ENCODE measurements around the gene ZSCAN5B. TPM values are rescaled to one million over a fixed set of nuclear protein-coding genes. Genes with fewer than 3 reads are reported as not detected.
A peak's percentile ranks its signal among the peaks of the same experiment; 100 is the strongest.

The ZSCAN5B gene
- total and polyA plus RNA-seq, 2 of the 8 experiments (the other 6 are each of a cell fraction or from before 2014, with no cell fraction given), result not detected

DNA sequence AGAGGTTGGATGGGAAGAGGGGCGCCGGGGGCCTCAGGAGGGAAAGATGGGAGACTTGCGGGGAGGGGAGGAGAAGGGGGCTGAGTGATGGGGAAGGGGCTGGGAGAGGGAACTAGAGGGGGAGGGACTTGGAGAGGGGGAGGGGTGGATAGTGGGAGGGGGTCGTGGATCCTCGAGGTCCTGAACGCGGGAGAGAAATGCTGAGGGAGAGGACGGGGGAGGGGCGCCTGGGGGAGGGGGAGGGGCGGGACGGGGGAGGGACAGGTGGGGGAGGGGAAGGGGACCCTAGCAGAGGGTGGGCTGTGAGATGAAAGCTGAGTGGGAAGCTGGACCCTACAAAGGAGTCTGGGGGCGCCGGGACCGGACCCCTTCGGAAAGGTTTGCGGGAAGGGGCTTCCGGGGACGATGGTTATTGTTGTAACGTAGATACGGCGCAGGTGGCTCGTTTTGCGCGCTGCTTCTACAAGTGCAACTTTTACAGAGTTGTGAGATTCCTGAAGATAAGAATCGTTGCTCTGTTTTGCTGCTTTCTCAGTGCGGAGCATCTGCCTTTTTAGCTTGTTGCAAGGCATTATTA, 56.1 kb downstream of the ZSCAN5B start:
- FAIRE-seq, result no peak
- peak overlapping the region in 3 of 4 experiments; percentile 40 to 79 (median 60); a peak in 6 of 7 replicates for H3K9ac ChIP-seq (replicated peaks in 1 of 4; ENCODE audit: extremely low read depth in 1 of 4, low read depth in 3 of 4, low read length in 3 of 4)
- 10% methylated on average over 15 of the region's 26 CpGs; no CpG with 5 or more reads in 1 of the 2 experiments for WGBS, 2 experiments (ENCODE audit: extremely low coverage in 1 of 2, insufficient coverage in 1 of 2, insufficient read length in 1 of 2, insufficient replicate concordance in 2 of 2, low coverage in 1 of 2, low lambda C conversion rate in 2 of 2, missing lambda C conversion rate in 1 of 2)
- no peak overlapping the region for H2AK5ac ChIP-seq (ENCODE audit: low read depth, low read length)
- H3K4me1 ChIP-seq (replicated peaks in 1 of 4; ENCODE audit: control insufficient read depth in 3 of 4, insufficient read depth in 4 of 4, low read length in 3 of 4), result peaks cover 2 to 12% (median 5%) of the 10 kb centered on the region in 4 experiments; a peak in 5 of 7 replicates
- no peak overlapping the region for H2AFZ ChIP-seq (ENCODE audit: low read length)
- DNase-seq (ENCODE audit: low read depth in 1 of 2, low spot score in 2 of 2), result peak in 1 of 2 experiments; percentile 60
- TF ChIP-seq PHF8 (conservative IDR thresholded peaks at IDR 0.05; ENCODE audit: low read depth, low read length) (0 out of 2 replicates have a peak, but pooled peaks have one; percentile 33), CREB1 (IDR thresholded peaks at IDR 0.05) (no peak), FOSL1 (IDR thresholded peaks at IDR 0.05; ENCODE audit: insufficient read depth, low read depth, low read length) (no peak)
- POLR2A ChIA-PET (ENCODE audit: partially characterized antibody), result interaction anchor here (0.7 to 5.2 kb wide), 6 partner anchors 13 to 494 kb away, joined by 3 to 21 read pairs (median 4); partner anchors contain the start of gene ZNF787
- no peak overlapping the region for H2BK15ac ChIP-seq (ENCODE audit: low read length)
- H3K9me3 ChIP-seq (ENCODE audit: insufficient read depth in 2 of 2, low read depth in 1 of 2, low read length in 1 of 2), result no peaks in the 10 kb centered on the region
- peak overlapping the region; percentile 49 for H3K56ac ChIP-seq (replicated peaks; ENCODE audit: insufficient read length, low read depth, low read length)
- H4K5ac ChIP-seq (ENCODE audit: insufficient read length, low read depth, low read length), result no peak overlapping the region
- no peak overlapping the region for H3K23ac ChIP-seq (ENCODE audit: insufficient read length)
- no peak overlapping the region for H2BK12ac ChIP-seq (ENCODE audit: low read depth, low read length)
- peak overlapping the region; percentile 73 to 93 for H3K4me2 ChIP-seq (ENCODE audit: insufficient read depth in 1 of 2, low read depth in 2 of 2, low read length in 2 of 2)
- H3K79me2 ChIP-seq (ENCODE audit: control insufficient read depth in 1 of 2, insufficient read depth in 2 of 2, low read length in 2 of 2), result peaks cover 0 to 30% of the 10 kb centered on the region in 2 experiments; a peak in 2 of 4 replicates
- peak overlapping the region; percentile 53 for H3K4ac ChIP-seq (replicated peaks; ENCODE audit: insufficient read length, low read depth, low read length)
- 0 out of 2 replicates have a peak overlapping the region, but pooled peaks have one; percentile 52 for H3K27ac ChIP-seq (ENCODE audit: low read depth, low read length)
- peak overlapping the region; percentile 26; the same call in 1 of the 2 replicates for H3K18ac ChIP-seq (ENCODE audit: extremely low read depth, low read length)
- no peak overlapping the region for H4K8ac ChIP-seq (ENCODE audit: extremely low read depth, insufficient read depth, low read length)
- no peak overlapping the region for H3K14ac ChIP-seq (ENCODE audit: insufficient read length)
- peak overlapping the region; percentile 70 to 78 (median 70) for H3K4me3 ChIP-seq (ENCODE audit: extremely low read depth in 1 of 4, insufficient read depth in 2 of 4, low read depth in 3 of 4, low read length in 4 of 4)
- no peaks in the 10 kb centered on the region for H3K27me3 ChIP-seq (replicated peaks in 1 of 4; ENCODE audit: control insufficient read depth in 3 of 4, extremely low read depth in 1 of 4, insufficient read depth in 3 of 4, low read length in 3 of 4)
- H4K91ac ChIP-seq (replicated peaks; ENCODE audit: insufficient read length, low read length), result peak overlapping the region; percentile 88
- no peak overlapping the region for H2BK120ac ChIP-seq (replicated peaks; ENCODE audit: low read depth, low read length)
- no peaks in the 10 kb centered on the region for H3K36me3 ChIP-seq (ENCODE audit: control insufficient read depth in 2 of 4, insufficient read depth in 4 of 4, low read length in 3 of 4)
- H2BK20ac ChIP-seq (ENCODE audit: low read length), result no peak overlapping the region
- peaks cover 10% of the 10 kb centered on the region for H3K79me1 ChIP-seq (ENCODE audit: low read depth, low read length)
- H2BK5ac ChIP-seq (ENCODE audit: low read depth, low read length), result peak overlapping the region; percentile 48; the same call in 1 of the 2 replicates
- H4K20me1 ChIP-seq (replicated peaks in 1 of 2; ENCODE audit: control insufficient read depth in 1 of 2, insufficient read depth in 2 of 2, low read length in 2 of 2), result peaks cover 0 to 12% of the 10 kb centered on the region in 2 experiments
- CTCF ChIA-PET (ENCODE audit: partially characterized antibody), result interaction anchor here (0.8 to 6.5 kb wide), 8 partner anchors 12 to 81 kb away, joined by 3 to 47 read pairs (median 4); no protein-coding TSS in a partner anchor
- peaks cover 10% of the 10 kb centered on the region; the same call in 1 of the 2 replicates for H3K23me2 ChIP-seq (ENCODE audit: low read depth, low read length)

Measured in H1 (cell line).